Embryonic facial prominence (tissue), 1 donor: ENCODE measurements around the gene FAM187B.
"Not testable (repeated sequence)": the region's sequence is repeated elsewhere in the genome, so short reads cannot be mapped to it uniquely, and the experiment has no call there.

ENCODE experiments used
- DNase-seq: peaks from one replicate; pipeline ENCODE4 v3.0.0-alpha.2; 2016; ENCODE audit errors: extremely low spot score

FAM187B gene

GRCh38 chr19:35213663-35214632, 14.6 kb downstream of the FAM187B start:
- peak; percentile 13 for DNase-seq

DNA sequence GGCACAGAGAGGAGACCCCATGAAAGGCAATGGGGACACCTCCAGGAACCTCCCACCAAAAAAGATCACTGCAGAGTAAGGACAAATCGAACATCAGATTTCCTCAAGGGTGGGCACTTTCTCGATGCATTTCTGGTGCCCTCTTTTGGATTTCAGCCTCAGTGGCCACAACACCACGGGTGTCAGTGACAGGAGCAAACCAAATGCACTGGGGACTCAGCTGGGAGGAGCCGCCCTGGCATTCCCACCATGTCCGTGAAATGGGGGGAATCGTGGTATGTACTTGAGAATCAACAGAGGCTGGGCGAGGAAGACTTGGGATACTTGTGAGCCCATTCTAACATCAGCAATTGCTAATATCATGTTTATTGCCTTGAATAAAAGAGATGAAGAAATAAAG, 16.3 kb downstream of the FAM187B start:
- DNase-seq, result no peak

GRCh38 chr19:35211545-35212230, 16.9 kb downstream of the FAM187B start:
- DNase-seq, result no peak

GRCh38 chr19:35209646-35210045, 18.9 kb downstream of the FAM187B start:
- DNase-seq, result no peak

DNA sequence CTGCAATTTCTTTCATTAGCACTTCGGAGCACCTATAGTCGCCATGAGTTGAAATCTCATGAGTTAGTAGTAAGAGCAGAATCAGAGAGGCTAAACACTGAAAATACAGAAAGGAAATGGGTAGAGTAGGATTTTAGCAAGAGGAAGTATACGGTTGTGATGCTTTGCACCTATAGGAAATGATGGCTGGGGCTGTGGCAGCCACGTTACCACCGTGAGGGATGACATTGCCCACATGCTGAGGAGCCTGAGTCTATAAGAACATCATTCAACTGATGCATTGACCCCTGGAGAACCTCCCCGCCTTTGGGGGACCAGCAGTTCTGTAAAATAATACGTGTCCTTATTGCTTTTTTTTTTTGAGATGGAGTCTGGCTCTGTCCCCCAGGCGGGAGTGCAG, 20.4 kb downstream of the FAM187B start:
- DNase-seq, result no peak

DNA sequence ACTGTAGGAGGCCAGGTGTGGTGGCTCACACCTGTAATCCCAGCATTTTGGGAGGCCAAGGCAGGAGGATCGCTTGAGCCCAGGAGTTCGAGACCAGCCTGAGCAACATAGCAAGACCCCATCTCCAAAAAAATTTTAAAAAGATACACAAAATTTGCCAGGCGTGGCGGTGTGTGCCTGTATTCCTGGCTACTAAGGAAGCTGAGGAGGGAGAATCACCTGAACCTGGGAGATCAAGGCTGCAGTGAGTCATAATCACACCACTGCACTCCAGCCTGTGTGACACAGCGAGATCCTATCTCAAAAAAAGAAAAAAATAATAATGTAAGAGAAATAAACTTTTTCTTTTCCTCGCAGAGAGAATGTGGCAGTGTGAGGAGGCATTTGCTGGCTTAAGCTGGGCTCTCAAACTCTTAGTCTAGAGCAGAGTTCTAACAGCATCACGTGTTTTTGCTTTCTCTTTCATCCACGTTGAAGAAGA, 21.1 kb downstream of the FAM187B start:
- DNase-seq, result no peak

GRCh38 chr19:35206855-35207254, 21.7 kb downstream of the FAM187B start:
- no peak for DNase-seq

DNA sequence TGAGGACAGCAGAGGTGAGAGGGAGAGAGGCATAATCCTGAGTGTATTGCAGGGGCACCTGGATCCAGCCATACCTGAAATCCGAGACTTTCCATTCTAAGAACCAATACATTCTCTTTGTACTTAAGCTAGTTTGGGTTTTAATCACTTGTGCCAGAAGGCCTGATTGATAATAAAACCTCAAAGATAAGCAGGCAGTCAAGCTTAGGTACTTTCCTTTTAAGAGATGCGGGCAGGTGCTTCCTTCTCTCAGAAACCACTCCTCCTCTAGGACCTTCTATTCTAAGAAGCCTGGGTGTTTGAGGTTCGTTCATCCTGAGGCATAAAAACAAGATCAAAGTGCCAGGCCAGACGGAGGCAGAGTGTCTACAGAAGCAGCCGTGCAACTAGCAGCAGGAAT, 22.2 kb downstream of the FAM187B start:
- DNase-seq, result no peak

- no peak for DNase-seq
Observed at GRCh38 chr19:35205733-35206323, 22.7 kb downstream of the FAM187B start.

DNA sequence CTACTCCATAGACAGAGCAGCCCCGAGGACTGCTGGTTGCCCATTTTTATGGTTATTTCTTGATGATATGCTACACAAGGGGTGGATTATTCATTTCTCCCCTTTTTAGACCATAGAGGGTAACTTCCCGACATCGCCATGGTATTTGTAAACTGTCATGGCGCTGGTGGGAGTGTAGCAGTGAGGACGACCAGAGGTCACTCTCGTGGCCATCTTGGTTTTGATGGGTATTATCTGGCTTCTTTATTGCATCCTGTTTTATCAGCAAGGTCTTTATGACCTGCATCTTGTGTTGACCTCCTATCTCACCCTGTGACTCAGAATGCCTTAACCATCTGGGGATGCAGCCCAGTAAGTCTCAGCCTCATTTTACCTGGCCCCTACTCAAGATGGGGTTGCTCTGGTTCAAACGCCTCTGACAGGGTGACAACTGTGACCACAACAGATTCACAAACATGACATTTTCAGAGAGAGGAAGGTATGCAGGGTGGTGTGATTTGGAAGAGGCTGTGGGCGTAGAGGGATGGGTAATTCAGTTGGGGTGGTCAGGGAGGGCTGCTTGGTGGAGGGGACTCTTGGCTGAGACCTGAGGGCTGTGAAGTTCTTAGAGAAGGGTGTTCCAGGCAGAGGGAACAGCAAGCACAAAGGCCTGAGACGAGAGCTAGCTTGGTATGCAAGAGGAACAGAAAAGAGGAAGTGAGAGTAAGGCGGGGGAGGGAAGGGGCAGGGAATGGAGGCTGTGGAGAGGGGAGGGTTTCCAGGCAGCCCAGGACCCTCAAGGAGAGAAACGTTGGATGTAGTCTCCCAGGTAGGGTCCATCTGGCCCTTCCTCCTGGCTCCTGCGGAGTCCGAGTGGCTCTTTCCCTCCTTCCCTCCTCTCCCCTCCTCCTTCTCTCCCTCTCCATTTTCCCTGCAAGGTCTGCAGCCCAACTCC, 23.5 kb downstream of the FAM187B start:
- no peak for DNase-seq

- DNase-seq, result no peak
Observed at GRCh38 chr19:35202722-35203688, 25.5 kb downstream of the FAM187B start.

DNA sequence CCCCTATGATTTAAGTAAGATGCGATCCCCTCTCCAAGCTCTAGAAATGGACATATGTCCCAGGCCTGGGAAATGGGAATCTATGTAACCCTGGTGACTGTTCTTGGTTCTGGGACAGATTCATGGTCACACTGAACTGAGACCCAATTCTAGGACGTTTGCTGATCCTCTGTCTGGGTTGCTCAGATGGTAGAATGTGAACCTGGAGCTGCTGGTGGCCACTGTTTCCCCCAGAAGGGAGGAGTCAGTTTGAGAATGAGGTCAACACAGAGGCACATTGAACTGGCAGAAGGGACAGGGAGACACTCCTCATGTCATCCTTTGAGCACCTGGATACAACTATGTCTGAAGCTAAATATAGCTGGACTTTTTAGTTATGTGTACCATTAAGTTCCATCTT, 29.1 kb downstream of the FAM187B start:
- no peak for DNase-seq

- DNase-seq, result not testable (repeated sequence)
Observed at GRCh38 chr19:35196861-35197260, 31.7 kb downstream of the FAM187B start.

DNA sequence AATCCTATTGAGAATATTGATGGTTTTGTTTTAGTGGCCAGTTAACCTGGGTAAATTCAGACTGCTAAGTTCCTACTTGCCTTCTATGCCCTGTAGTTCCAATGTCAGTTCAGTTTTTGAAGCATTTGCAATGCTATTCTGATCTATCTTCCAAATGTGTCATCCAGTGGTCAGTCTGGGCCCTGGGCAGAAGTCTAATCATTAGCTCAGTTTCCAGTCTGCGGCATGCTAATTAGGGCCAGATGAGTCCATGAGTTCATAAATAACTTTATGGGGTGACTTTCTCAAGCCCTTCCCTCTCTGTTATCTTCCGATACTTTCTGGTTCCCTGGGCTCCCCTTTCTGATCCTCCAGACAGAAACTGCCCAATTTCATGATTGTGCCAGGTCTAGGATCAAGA, 32.7 kb downstream of the FAM187B start:
- no peak for DNase-seq

DNA sequence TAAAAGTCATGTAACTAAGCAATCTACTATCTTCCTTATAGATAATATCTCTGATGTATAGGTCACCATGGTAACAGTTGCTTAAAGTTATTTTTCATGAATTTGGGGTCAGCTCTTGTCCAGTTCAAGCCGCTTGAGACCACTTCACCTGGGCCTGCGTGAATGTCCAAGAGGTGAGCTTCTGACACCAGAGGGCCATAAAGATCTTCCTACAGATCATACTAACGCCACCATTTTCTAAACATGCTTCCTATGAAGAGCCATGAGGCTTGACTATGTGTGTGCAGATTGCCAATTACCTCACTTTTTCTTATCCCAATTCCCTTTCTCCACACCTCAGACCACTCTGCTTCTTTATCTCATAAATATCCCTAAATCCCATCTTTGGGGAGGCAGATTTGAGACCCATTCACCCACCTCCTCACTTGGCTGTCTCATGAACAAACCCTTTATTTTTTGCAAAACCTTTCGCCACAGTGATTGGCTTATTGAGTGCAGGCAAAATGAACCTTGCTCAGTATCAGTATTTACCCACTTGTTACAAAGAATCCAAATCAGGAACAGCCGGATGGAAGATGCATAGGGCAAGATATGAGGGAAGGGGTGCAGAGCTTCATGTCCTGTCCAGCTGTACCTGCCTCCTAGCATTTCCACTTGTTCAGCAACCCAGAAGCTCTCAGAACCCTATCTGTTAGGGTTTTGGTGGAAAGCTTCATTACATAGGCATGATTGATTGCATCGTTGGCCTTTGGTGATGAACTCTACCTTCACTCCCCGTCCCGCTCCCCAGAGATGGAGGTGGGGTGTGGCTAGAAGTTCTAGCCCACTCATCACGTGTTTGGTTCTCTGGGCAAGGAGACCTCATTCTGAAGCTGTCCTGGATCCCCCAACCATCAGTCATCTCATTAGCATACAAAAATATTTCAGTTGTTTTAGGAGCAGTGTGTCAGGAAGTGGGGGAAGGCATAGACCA, 34.2 kb downstream of the FAM187B start:
- DNase-seq, result no peak

GRCh38 chr19:35184884-35185283, 43.7 kb downstream of the FAM187B start:
- no peak for DNase-seq

GRCh38 chr19:35184267-35184666, 44.3 kb downstream of the FAM187B start:
- DNase-seq, result no peak

DNA sequence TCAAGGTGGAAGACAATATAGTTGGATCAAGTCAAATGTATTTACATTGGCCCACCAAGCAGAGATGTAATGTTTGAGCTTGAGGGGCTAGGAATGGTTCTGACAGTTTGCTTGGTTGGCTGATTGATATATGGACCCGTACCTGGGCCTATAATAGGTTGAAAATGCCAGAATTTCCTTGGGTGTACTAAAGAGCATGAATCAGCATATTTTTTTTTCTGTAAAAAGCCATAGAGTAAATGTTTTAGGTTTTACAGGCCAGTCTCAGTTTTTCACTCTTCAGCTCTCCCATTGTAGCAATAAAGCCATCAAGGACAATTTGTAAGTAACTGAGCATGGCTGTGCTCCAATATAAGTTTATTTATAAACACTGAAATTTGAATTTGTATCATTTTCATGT, 47.2 kb downstream of the FAM187B start:
- DNase-seq, result no peak

DNA sequence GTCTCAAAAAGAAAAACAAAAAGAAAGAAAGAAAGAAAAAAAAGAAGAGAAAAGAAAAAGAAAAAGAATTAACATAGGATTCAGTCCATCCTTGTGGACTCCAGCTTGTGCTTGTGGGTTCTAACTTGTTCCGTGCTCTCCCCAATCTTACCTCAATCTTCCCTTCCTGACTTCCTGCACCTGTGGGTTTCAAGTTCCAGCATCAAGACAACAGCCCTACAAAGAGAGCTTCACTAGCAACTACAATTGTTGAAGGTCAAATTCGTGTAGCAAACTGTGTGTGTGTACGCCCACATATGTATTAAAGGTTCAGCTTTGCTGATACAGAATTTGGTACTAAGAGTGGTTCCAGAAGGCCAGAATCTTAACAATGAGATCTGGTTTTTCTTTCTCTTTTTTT, 48.7 kb downstream of the FAM187B start:
- no peak for DNase-seq
